CD4-positive, alpha-beta T cell (primary cell): Measurements from ENCODE around the gene PKIG. TPM values are rescaled to one million over a fixed set of nuclear protein-coding genes. Genes with fewer than 3 reads are reported as not detected.
"Not testable (repeated sequence)": the region's sequence is repeated elsewhere in the genome, so short reads cannot be mapped to it uniquely, and the experiment has no call there.

Experiments
- ATAC-seq: fragments of 200-7000 bp; cut with Tn5 transposase; one replicate; pipeline ENCODE4 v1.10.0; 2022; ENCODE audit warnings: mild to moderate bottlenecking; ENCODE audit not compliant: poor library complexity
- CTCF ChIA-PET: fragments of 350-600 bp; sonication (Branson Sonifier 250); formaldehyde crosslinking; loops from one replicate; lab custom pipeline; 2021; ENCODE audit warnings: antibody characterized with exemption, inconsistent platforms; lab: Charles Lee
- POLR2A ChIA-PET: fragments of 350-600 bp; sonication (Branson Sonifier 250); formaldehyde crosslinking; loops from one replicate; lab custom pipeline; 2021; ENCODE audit warnings: antibody characterized with exemption, inconsistent platforms; lab: Charles Lee
- DNase-seq, 14 experiments: peaks; one replicate each; pipeline ENCODE4 v3.0.0-alpha.2; 2013 to 2020; ENCODE audit warnings: mixed read lengths in 2 of 14
- H3K27ac ChIP-seq, 2 donors: one replicate each; pipeline versions ENCODE4 v1.5.1 to v1.7.0; 2013; ENCODE audit warnings: low read length in 2 of 2, low read depth in 1 of 2, mild to moderate bottlenecking in 1 of 2
- H3K27me3 ChIP-seq, 2 experiments: 1 replicate in 1 of 2; 2 replicates in 1 of 2; pipeline versions ENCODE4 v1.6.1 to v1.7.0; 2013; ENCODE audit warnings: low read length in 2 of 2, control low read depth in 1 of 2, mild to moderate bottlenecking in 1 of 2, moderate library complexity in 1 of 2; ENCODE audit not compliant: insufficient read depth in 2 of 2, control insufficient read depth in 1 of 2
- H3K36me3 ChIP-seq: one replicate; pipeline ENCODE4 v1.6.1; 2013; ENCODE audit warnings: low read length, control low read depth; ENCODE audit not compliant: insufficient read depth
- H3K4me1 ChIP-seq: one replicate; pipeline ENCODE4 v1.6.1; 2013; ENCODE audit warnings: low read length, control low read depth; ENCODE audit not compliant: insufficient read depth
- H3K4me3 ChIP-seq: one replicate; pipeline ENCODE4 v1.5.1; 2013; ENCODE audit warnings: mild to moderate bottlenecking, low read length, moderate library complexity
- H3K9me3 ChIP-seq, 2 experiments: 1 replicate in 1 of 2; 2 replicates in 1 of 2; pipeline versions ENCODE4 v1.6.1 to v1.7.0; 2013; ENCODE audit warnings: low read length in 2 of 2, mild to moderate bottlenecking in 2 of 2, control low read depth in 1 of 2, moderate library complexity in 1 of 2; ENCODE audit not compliant: control insufficient read depth in 1 of 2, insufficient read depth in 1 of 2
- H3K27ac Mint-ChIP-seq: one replicate; pipeline ENCODE4 v1.8.0; 2020; ENCODE audit warnings: mixed read lengths
- H3K27me3 Mint-ChIP-seq: one replicate; pipeline ENCODE4 v1.8.0; 2021; ENCODE audit warnings: mixed read lengths
- H3K36me3 Mint-ChIP-seq: one replicate; pipeline ENCODE4 v1.8.0; 2021; ENCODE audit warnings: low read depth, mixed read lengths
- H3K4me1 Mint-ChIP-seq: one replicate; pipeline ENCODE4 v1.8.0; 2021; ENCODE audit warnings: low read depth, mixed read lengths
- H3K4me3 Mint-ChIP-seq: one replicate; pipeline ENCODE4 v1.8.0; 2020; ENCODE audit warnings: mild to moderate bottlenecking, mixed read lengths
- H3K9me3 Mint-ChIP-seq: one replicate; pipeline ENCODE4 v1.8.0; 2020; ENCODE audit warnings: mixed read lengths
- CTCF ChIP-seq: fragments of 200-600 bp; IDR thresholded peaks from one replicate; pipeline ENCODE4 v1.8.0; 2022; ENCODE audit warnings: antibody characterized with exemption, mild to moderate bottlenecking
- intact Hi-C, 2 experiments: fragments of 100-400 bp; cut with DNase I in 1 of 2; cut with micrococcal nuclease in 1 of 2; formaldehyde crosslinking; loops; one replicate each; pipeline versions ENCODE4 v1.15.1 to v1.9.0; 2023 to 2025; cut with DNase I, micrococcal nuclease
- total RNA-seq, 174 experiments: library from RNA in 2 of 174; stranded (reverse) in 2 of 174; gene quantifications; one replicate each; pipeline ENCODE4 v1.2.3 and lab custom pipeline; 2021 to 2026

PKIG gene
- total RNA-seq, 2 experiments from 2014 or later = 1.7 to 2.4 TPM

GRCh38 chr20:44651684-44652423 is 69.5 kb downstream of the PKIG start, which contains the start of gene ADA:
Gene ADA, minus strand, starts transcription at chr20:44651699. Its CDS starts 92 bp downstream, at chr20:44651607.
- H3K4me1 ChIP-seq = peaks cover 55% of the 10 kb centered on the region
- Mint-ChIP-seq H3K36me3 (peaks cover 23% of the 10 kb centered on the region), H3K27ac (peak within 1 kb of the TSS; percentile 91), H3K27me3 (no peaks in the 10 kb centered on the region), H3K9me3 (no peaks in the 10 kb centered on the region), H3K4me3 (peak within 1 kb of the TSS; percentile 90), H3K4me1 (peaks cover 47% of the 10 kb centered on the region)
- intact Hi-C loops = loop anchor here (1.0 to 5.0 kb wide), 6 partner anchors 8 to 130 kb away; partner anchors contain the start of gene SERINC3 (in 1 of the 2)
- no peaks in the 10 kb centered on the region for H3K27me3 ChIP-seq
- TF ChIP-seq CTCF = no peak
- no peaks in the 10 kb centered on the region for H3K36me3 ChIP-seq
- ChIA-PET CTCF (interaction anchor here (1.5 to 5.2 kb wide), 2 partner anchors 9 to 32 kb away, joined by 5 to 24 read pairs; no protein-coding TSS in a partner anchor), POLR2A (interaction anchor here (0.9 to 5.6 kb wide), 7 partner anchors 9 to 42 kb away, joined by 3 to 27 read pairs (median 11); no protein-coding TSS in a partner anchor)
- ATAC-seq (peak; percentile 56), DNase-seq (peak in 12 of 14 experiments; percentile 20 to 70 (median 41))
- H3K9me3 ChIP-seq = no peaks in the 10 kb centered on the region
- H3K27ac ChIP-seq = peak within 1 kb of the TSS; percentile 66 to 69
- peak within 1 kb of the TSS; percentile 93 for H3K4me3 ChIP-seq

DNA sequence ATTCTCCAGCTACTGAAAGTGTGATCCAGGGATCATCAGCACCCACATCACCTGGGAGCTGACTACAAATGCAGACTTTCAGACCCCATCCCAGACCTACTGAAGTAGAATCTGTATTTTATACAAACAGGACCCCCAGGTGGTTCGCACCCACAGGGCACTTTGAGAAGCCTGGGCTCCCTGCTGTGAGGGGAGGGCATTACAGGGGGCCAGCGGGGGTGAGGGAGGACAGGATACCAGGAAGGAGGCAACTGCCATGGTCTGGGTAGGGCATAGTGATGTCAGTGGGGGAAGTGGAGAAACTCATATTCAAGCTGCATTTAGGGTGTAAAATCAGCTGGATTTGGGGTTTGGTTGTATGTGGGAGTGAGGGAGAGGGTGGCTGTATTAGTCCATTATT is 71.2 kb downstream of the PKIG start:
- Mint-ChIP-seq H3K4me1 (peaks cover 31% of the 10 kb centered on the region), H3K4me3 (peak overlapping the region; percentile 69), H3K27ac (peak overlapping the region; percentile 77), H3K9me3 (no peaks in the 10 kb centered on the region), H3K36me3 (peaks cover 31% of the 10 kb centered on the region), H3K27me3 (no peaks in the 10 kb centered on the region)
- TF ChIP-seq CTCF = no peak
- intact Hi-C loops = loop anchor here (5.0 kb wide), 3 partner anchors 34 to 131 kb away; partner anchors contain the start of gene SERINC3 (in 1 of the 2)
- peaks cover 38% of the 10 kb centered on the region for H3K4me1 ChIP-seq
- CTCF ChIA-PET = interaction anchor here (5.2 kb wide), 1 partner anchor 30 kb away, joined by 24 read pairs; no protein-coding TSS in a partner anchor
- no peaks in the 10 kb centered on the region for H3K27me3 ChIP-seq
- POLR2A ChIA-PET = interaction anchor here (1.1 to 5.6 kb wide), 3 partner anchors 11 to 43 kb away, joined by 3 to 26 read pairs (median 15); no protein-coding TSS in a partner anchor
- H3K27ac ChIP-seq = no peak overlapping the region
- ATAC-seq (no peak), DNase-seq (no peak)
- no peak overlapping the region for H3K4me3 ChIP-seq
- H3K9me3 ChIP-seq = peaks cover 0 to 4% of the 10 kb centered on the region in 2 experiments
- no peaks in the 10 kb centered on the region for H3K36me3 ChIP-seq

- ChIA-PET POLR2A (interaction anchor here (1.1 kb wide), 1 partner anchor 18 kb away, joined by 3 read pairs; no protein-coding TSS in a partner anchor), CTCF (interaction anchor here (5.2 kb wide), 1 partner anchor 29 kb away, joined by 24 read pairs; no protein-coding TSS in a partner anchor)
- not testable (repeated sequence) for H3K27me3 Mint-ChIP-seq, H3K9me3 Mint-ChIP-seq, H3K27me3 ChIP-seq, H3K36me3 ChIP-seq, ATAC-seq, DNase-seq, H3K4me3 ChIP-seq, H3K9me3 ChIP-seq, H3K27ac ChIP-seq
- Mint-ChIP-seq H3K27ac (peak overlapping the region; percentile 52), H3K4me1 (peaks cover 24% of the 10 kb centered on the region), H3K36me3 (peaks cover 38% of the 10 kb centered on the region), H3K4me3 (peak overlapping the region; percentile 74)
- intact Hi-C loops = loop anchor here (5.0 kb wide), 3 partner anchors 33 to 132 kb away; partner anchors contain the start of gene SERINC3 (in 1 of the 2)
- peaks cover 31% of the 10 kb centered on the region for H3K4me1 ChIP-seq
These were observed 71.8 kb downstream of the PKIG start for GRCh38 chr20:44654210-44654609.
